GM18870 (cell line): ENCODE data around the gene PDAP1.
"Not testable (repeated sequence)": the region's sequence is repeated elsewhere in the genome, so short reads cannot be mapped to it uniquely, and the experiment has no call there.

ENCODE experiments used
- ATAC-seq: cut with Tn5 transposase; IDR thresholded peaks from one replicate; pipeline ENCODE4 v1.9.1; 2021; ENCODE audit warnings: moderate library complexity; ENCODE audit not compliant: unreplicated experiment

Gene PDAP1

DNA sequence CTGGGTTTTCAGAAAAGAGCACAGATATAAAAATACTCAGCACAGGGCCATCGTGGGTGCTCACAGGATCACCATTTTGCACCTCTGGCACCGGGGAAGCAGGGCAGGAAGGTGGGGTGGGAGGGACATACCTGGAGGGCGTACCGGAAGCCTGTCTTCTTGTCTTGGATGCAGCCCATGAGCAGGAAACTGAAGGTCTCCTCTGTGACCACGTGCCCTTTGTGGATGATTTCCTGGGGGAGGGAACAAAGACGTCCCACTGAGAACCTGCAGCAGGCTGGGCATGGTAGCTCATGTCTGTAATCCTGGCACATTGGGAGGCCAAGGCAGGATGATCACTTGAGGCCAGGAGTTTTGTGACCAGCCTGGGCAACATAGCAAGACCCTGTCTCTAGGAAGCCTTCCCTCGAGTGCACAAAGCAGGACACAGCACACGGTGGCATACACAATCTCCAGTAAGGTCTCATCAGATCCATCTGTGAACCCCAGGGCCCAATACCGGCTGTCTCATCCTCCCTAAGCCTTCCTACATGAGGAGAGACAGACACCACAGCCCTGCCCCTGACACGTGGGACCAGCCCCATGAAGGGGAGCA lies 20.7 kb upstream of the PDAP1 start:
- ATAC-seq = no peak

DNA sequence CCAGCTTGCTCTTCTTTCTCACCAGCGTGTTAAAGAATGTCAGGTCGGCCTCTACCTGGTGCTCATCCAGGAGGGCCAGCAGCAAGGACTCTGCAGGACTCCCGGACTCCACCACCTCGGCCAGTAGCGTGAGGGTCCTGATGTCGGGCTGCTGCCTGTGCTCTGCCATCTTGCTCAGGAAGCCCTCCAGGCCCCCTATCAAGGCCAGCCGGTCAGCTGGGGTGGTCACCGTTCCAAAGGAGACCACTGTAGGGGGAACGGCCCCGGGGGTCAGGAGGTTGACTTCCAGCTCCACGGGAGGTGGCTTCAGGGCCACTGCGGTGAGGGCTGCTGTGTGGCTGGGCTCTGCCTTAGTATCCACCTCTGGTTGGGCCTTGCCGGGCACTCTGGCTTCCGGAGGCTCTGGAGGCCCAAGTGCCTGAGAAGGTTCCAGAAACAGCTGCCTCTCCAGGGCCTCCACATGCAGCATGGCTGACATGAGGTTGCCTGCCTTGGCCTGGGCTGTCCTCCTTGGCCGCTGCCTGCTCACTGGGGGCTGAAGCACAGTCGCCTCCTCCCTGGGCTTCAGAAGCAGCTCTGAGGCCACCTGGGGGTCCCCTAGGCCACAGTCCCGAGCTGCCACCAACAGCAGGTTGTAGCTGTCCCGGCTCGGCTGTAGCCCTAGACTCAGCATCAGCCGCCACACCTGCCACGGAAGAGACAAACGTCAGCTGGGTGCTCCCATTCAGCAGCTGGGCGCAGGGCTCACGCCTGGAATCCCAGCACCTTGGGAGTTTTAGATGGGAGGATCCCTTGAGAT lies 16.7 kb upstream of the PDAP1 start:
- no peak for ATAC-seq

DNA sequence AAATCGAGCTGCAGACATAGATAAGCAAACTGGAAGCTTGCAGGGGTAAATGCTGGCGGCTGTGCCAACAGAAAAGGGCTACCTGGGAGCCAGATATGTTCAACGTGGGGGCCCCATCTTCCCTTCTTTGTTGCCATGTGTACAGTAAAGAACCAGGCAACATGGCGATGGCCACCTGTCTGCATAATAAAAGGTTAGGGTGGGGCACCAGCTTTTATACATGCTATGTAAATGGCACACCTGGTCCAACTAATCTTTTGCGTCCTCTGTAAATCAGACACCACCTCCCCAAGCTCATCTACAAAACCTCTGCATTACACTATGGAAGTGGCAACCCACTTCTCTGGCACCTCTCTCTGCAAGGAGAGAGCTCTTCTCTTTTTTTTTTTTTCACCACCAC lies 14.2 kb upstream of the PDAP1 start:
- no peak for ATAC-seq

DNA sequence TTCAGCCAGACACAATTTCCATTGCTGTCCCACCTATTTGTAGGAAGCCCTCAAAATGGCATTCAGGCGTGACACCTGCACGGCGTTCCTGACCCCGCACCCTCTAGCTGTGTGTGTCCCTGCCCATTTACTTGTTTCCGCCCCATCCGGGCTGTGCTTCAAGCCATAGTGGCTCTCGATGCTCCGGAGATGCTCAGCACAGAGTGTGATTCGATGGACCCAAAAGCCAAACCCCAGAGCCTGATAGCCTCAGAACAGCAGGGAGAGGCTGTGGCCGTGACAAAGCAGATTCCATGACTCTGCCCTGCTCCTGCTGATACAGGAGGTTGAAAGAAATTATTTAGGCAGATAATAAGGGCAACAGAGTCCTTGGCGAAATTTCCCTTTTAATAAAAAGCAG lies 13.8 kb upstream of the PDAP1 start:
- ATAC-seq = no peak

GRCh38 chr7:99420986-99421385 lies 12.6 kb upstream of the PDAP1 start:
- ATAC-seq = no peak

DNA sequence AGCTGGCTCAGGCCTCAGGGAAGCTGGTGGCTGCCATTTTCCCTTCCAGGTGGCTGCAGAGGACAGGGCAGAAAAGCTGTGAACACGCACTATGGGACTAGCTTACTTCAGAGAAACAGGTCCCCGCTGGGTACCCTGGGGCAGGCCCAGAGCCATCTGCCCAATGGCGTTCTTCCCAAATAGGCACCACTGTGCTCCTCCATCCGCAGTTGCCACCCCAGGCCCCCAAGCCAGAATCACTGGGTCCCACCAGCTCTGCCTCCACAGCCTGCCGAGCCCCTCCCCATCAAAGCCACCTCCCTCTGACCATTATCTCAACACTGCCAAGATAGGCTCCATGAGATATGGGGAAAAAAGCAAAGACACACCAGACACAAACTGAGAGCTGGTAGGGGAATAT lies 11.8 kb upstream of the PDAP1 start:
- no peak for ATAC-seq

DNA sequence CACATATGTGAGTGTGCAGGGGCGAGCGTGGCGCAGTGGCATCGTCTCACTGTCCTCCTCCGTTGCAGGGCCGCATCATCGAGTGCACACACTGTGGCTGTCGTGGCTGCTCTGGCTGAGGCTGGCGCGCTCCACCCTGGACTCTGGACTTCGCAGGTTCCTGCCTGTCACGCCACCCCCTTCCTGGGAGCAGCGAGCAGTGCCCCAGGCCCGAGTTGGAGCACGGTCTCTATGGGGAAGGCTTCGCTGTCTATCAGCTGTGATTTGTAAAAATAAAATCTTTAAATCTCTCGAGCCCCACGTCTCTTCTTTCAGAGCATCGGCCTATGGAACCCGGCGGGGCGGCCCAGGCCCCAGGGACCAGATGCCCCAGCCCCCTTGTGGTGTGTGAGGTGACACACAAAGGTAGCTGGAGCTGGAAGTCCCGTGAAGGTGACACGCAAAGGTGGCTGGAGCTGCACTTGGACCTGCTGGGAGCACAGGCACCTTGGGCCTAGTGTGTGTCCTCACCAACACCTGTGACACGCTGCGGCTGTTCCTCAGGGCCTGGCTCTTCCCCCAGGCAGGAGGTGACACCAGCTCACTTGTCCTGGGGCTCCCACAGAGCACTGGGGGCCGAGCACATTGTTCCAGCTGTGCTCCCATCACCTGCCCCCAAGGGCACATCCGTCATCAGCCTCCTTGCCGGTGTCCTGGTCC lies 11.1 kb upstream of the PDAP1 start:
- no peak for ATAC-seq

- no peak for ATAC-seq
These were observed 9.9 kb upstream of the PDAP1 start for GRCh38 chr7:99418260-99418659.

DNA sequence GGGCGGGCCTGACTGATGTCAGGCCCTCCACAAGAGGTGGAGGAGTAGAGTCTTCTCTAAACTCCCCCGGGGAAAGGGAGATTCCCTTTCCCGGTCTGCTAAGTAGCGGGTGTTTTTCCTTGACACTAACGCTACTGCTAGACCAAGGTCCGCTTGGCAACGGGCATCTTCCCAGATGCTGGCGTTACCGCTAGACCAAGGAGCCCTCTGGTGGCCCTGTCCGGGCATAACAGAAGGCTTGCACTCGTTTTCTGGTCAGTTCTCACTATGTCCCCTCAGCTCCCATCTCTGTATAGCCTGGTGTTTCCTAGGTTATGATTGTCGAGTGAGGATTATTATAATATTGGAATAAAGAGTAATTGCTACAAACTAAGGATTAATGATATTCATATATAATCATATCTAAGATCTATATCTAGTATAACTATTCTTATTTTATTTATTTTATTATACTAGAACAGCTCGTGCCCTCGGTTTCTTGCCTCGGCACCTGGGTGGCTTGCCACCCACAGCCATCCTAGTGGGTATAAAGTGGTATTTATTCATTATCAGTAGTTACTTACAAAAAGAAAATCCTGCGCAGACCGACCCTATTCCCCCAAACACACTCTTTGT lies 7.2 kb upstream of the PDAP1 start:
- ATAC-seq = not testable (repeated sequence)

DNA sequence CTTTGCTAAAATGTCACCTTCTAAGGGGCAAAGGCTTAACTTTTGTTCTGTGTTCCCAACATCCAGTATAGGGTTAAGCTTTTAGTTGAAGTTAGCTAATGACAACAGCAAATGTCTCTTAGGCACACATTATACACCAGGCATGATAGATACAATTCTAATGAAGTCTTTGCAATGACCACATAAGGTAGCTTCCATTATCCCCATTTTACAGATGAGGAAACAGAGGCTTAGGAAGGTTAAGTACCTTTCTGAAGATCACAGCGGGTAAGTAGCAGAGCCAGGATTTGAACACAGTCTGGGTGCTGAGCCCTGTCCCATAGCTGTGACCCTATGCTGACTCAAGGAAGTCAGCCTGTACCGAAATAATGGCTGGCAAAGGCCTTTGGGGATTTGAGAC lies 2.2 kb upstream of the PDAP1 start:
- no peak for ATAC-seq

- no peak for ATAC-seq
These were observed 1.4 kb upstream of the PDAP1 start for GRCh38 chr7:99409806-99410205.

- ATAC-seq = no peak
These were observed 785 bp upstream of the PDAP1 start for GRCh38 chr7:99409192-99409572.

DNA sequence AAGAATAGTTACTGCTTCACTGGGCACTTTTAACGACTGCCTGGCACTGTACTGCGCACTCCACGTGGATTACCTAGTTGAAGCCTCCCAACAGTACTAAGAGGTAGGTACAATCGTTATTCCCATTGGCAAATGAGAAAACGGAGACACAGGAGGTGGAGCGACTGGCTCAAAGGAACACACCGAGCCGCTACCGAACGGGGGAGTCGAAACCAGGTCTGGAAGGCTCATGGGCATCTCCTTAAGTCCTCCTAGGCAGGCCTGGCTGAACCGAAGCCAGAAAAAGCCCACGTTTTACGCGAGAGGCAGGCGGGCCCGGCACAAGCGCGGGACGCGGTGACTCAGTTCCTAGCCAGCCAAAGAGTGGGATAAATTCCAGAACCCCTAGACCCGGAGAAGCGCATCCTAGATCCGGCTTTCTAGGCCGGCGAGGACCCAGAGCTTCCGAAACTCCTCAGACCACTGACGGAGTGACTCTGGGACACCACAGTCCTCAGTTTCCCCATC lies 472 bp downstream of the PDAP1 start:
- ATAC-seq = peak; percentile 18

DNA sequence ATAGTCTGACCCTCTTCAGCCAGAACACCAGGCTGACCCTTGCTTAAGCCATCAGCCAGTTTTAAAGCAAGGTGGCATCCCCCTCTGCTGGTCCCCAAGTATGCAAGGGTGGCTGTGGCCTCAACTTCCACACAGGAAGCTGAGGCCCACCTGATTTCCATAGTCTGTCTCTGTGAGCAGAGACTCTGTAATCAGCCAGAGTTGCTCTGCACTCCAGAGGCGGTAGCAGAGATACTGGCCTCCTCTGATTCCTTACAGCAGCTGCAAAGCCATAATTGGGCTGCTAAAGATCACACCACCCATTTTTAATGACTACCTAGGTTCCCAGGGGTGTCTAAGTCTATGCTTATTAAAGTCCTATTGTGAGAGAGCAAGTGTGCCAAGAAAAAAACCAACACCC lies 1.8 kb downstream of the PDAP1 start:
- ATAC-seq = no peak

- no peak for ATAC-seq
These were observed 3.4 kb downstream of the PDAP1 start for GRCh38 chr7:99404977-99405320.

DNA sequence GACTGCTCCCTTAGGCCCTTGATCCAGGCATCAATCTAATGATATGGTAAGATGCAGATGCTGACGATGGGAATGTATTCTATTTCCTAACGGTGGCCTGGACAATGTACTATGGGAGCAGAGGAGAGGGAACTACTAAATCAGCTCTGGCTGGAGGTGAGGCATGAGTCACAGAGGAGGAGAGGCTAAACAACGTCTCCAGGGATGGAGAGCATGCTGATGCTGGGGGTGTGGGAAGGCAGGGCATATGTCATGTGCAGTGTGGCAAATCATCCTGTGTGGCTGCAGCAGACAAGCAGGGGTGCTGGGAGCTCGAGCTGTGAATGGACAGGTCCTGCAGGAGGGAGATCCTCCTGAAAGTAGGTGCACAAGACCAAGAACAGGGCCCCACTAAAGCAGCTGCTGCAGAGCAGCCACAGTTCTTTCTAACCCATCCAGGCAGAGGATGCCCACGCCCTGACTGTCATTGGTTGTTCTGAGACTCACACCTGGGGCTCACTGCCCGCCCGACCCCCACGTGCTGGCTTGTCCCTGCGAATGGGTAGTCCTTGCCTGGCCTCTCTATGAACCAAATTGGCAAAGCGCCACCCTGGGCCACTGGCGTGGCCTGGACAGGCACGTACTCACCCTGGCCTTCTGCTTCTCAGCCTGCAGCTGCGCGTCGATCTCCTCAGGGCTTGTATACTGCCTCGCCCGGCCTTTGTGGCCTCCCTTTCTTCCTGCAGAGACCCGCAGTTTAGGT lies 4.0 kb downstream of the PDAP1 start:
- ATAC-seq = no peak

GRCh38 chr7:99403764-99404163 lies 4.6 kb downstream of the PDAP1 start:
- ATAC-seq = no peak

- ATAC-seq = no peak
These were observed 5.5 kb downstream of the PDAP1 start for GRCh38 chr7:99402854-99403253.

DNA sequence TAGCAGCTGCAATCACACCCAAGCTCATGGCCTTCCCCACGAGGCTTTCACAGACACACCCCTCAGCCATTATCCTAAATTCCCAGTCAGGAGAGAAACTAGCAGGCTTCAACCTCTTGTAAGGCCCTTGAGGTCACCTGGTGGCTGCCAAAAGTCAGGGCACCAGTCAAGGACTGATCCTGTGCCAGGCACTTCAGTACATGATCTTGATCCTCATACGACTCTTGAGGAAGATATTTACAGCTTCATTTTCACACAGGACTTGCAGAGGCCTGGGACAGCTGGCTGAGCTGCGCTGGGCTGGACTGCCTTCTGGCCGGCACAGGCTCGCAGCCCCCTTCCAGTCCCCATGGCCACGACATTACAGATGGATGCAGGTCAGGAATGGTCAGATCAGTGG lies 8.8 kb downstream of the PDAP1 start:
- no peak for ATAC-seq

DNA sequence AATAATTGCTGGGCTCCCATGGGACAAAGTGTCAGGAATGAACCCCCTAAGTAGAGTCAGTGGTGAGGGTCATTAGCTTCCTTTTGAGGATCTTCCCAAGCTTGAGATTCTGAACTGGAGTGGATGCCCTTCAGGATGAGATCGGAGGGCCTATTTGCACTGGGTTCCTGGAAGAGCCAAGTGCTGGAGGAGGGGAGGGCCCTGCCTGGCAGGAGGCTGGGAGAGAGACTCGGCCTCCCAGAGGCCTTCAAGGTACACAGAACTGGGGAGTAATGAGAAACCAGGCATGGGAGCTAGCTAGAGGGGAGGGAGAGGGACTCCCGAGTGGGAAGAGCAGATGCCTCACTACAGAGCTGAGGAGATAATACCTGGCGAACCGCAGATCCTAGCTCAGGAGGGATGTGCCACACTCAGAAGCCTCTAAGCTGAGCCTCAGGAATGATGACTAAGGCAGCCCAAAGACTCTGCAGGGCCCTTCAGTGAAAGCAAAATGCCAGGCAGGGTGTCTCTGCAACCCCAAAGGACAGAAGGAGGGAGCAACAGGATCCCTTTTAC lies 9.4 kb downstream of the PDAP1 start:
- no peak for ATAC-seq
